HG03039 (cell line): Measurements from ENCODE around the gene ZNF488.

Experiments
- ATAC-seq: cut with Tn5 transposase; IDR thresholded peaks from one replicate; pipeline ENCODE4 v1.9.1; 2021; ENCODE audit warnings: mild to moderate bottlenecking, moderate library complexity; ENCODE audit not compliant: unreplicated experiment

Gene ZNF488

DNA sequence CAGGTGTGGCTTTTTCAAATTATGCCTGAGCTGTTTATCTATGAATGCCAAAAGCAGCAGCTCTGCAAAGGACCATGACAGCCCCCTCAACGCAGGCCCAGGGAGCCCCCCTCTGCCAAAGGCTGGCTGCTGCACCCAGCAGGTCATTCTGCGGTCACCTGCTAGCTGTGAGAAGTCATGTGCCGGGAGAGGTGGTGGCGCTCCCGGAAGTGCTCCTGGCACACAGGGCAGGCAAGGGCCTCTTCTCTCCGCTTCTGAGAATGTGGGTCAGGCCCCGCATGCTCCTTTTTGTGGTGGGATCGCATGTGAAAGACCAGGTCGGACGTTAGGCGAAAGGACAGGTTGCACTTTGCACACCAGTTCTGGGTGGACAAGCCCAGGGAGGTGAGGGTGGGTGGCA is 16.4 kb downstream of the ZNF488 start:
- no peak for ATAC-seq

GRCh38 chr10:47366731-47367460 is 17.2 kb downstream of the ZNF488 start:
- no peak for ATAC-seq

DNA sequence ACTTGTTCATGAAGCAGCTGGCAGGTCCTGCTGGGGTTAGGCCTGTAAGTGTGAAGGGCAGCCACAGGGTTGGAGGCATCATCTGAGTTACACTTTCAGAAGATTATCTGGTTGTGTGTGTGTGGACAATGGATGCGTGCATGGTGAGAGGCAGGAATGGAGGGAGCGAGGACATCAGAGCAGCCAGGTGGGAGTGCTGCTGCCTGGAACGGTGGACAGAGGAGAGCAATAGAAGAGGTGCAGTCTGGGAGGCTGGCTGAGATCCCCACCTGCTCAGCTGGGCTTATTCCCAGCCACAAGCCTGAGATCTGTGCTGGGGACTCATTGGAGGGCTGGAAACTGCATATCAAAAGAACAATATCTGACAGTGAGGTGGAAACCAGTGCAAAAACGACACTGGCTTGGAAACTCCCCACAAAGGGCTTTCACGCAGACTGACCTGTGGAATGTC is 17.9 kb downstream of the ZNF488 start:
- no peak for ATAC-seq

DNA sequence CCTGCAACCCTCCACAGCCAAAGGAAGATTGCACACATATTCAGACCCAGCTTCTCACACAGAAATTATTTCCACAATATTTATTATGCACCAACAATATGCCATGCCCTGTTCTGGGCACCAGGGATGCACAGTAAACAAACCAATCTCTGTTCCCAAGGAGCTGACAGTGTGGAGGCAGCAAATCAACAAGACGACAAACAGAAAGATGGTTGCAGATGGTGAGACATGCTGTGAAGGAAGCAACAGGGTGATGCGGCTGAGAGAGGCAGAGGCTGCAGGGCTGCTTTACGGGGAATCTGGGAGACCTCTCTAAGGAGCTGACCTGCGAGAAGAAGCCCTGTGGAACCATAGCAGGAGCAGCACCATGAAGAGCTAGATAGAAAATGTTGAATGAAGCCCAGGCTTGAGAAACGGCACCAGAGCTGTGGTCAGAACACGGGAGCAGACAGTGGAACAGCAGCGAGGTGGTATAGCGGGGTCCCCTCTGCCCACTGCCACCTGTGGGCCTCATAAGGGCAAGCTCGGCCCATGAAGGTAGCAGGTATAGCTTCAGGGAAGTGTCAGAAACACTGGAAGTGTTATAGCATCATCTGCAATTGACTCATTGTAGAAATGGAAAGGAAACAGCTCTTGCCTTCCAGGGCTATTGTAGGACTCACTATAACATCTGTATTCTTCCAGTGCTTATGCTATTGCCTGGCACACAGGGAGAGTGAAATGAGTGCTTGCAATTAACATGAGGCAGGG is 18.5 kb downstream of the ZNF488 start:
- ATAC-seq: no peak

DNA sequence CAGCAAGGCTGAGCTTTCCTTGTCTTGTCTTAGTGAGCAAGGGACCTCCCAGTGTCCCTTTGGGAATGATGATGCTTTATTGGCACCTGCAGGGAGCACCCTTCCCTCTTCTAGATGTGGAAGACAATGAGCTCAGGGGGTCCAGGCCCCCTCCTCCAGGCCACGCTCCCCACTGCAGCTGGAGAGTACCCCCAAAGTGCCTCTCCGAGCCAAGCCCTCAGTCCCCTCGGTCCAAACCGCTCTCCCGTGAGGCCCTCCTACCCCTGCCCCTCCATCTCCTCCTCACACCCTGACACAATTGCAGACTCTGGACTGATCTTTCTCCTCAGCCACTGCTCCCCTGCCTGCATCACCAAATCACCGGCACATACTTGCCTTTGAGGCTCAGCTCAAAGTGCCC is 19.2 kb downstream of the ZNF488 start:
- no peak for ATAC-seq

DNA sequence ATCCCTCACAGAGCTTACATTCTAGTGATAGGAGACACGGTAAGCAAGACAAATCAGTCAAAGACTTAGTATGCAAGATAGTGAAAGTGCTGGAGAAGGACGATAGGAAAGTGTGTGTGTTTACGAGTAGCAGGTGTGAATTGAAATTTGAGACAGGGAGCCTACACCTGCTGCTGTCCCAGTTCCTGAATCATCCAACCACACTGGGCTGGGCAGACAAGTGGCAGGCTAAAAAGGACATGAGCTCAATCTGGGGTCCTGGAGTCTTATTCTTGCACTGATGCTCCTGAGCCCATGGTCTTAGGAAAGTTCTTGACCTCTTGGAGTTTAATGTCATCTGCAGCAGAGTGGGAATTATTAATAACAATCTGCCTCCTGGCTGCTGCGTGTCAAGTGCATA is 19.7 kb downstream of the ZNF488 start:
- no peak for ATAC-seq

DNA sequence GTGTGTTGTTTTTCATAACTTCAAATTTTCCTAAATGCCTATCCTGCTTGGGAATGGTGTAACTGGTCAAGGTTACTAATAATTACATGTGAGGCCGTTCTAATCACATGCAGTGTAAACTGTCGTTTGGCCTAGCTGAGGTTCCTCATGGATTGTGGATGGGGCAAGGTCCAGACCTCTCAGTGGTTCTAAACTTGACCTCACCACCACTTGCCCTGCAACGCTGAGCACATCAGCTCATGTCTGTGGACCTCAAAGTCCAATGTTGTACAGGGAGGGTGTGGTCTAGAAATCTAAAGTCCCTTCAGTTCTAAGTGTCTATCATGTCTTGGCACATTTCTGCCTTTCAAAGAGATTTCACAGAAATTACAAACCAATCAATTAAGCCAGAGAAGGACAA is 20.3 kb downstream of the ZNF488 start:
- ATAC-seq: no peak

- ATAC-seq: no peak
These were observed 21.9 kb downstream of the ZNF488 start for GRCh38 chr10:47362199-47362598.

GRCh38 chr10:47361293-47361692 is 22.8 kb downstream of the ZNF488 start:
- no peak for ATAC-seq

GRCh38 chr10:47360419-47361040 is 23.6 kb downstream of the ZNF488 start:
- no peak for ATAC-seq

- ATAC-seq: no peak
These were observed 24.3 kb downstream of the ZNF488 start for GRCh38 chr10:47359626-47360418.

DNA sequence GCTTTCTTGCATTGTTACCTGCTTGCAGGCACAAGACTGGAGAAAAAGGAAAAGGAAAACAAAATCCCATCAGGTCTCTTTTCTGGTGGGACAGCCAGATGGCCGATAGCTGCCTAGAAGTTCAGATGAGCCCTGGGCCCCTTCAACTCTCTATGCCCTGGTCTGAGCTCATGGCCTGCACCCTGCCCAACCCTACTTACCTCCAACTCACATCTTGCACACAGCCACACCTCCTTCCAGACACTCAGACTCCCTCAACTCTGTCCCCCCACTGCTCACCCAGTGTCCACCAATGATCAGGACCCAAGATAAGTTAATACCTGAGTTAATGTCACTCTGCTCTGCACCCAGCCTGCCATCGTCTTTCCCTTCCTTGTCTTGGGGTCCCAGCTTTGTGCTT is 25.0 kb downstream of the ZNF488 start:
- no peak for ATAC-seq

DNA sequence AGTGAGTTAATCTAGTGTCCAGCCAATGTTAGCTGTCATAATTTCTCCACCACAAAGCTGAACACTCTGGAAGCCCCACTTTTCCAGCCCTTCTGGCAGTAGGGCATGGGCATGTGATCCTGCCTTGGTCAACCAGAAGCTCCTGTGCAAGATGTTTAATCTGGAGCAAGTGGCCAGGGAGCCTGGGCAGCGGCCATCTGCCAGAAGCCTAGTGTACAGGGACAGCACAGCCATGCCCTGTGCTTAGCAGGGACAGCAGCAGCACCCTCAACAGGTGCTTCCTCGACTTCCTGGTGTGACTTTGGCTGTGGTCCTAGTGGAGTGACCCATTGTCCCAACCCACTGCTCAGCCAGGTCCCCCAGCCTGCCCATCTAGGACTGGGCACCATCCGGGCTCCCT is 25.6 kb downstream of the ZNF488 start:
- ATAC-seq: no peak

- no peak for ATAC-seq
These were observed 26.2 kb downstream of the ZNF488 start for GRCh38 chr10:47357911-47358310.

DNA sequence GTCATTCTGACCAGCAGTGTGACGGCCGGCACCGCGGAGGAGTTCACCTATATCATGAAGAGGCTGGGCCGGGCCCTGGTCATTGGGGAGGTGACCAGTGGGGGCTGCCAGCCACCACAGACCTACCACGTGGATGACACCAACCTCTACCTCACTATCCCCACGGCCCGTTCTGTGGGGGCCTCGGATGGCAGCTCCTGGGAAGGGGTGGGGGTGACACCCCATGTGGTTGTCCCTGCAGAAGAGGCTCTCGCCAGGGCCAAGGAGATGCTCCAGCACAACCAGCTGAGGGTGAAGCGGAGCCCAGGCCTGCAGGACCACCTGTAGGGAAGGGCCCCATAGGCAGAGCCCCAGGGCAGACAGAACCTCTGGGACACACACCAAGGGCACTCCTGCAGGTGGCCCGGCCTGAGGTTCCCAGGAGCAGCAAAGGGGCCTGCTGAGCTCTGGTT is 26.9 kb downstream of the ZNF488 start:
- ATAC-seq: no peak

DNA sequence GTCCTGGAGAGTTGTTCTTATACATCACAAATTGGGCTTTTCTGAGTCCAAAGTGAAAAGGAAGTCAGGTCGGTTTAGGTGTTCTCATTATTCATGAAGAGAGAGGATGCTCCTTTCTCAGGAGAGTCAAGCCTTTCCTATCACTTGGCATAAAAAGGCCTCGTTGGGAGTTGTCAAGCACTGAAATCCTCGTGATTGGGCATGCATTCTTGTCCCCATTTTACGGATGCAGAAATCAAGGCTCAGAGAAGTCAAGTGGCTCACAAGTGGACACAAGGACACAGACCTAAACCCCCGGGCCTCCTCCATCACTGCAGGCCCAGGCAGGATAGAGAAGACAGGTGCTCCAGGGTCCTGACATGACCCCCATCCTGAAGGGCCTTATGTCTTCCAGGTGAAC is 27.4 kb downstream of the ZNF488 start:
- no peak for ATAC-seq

DNA sequence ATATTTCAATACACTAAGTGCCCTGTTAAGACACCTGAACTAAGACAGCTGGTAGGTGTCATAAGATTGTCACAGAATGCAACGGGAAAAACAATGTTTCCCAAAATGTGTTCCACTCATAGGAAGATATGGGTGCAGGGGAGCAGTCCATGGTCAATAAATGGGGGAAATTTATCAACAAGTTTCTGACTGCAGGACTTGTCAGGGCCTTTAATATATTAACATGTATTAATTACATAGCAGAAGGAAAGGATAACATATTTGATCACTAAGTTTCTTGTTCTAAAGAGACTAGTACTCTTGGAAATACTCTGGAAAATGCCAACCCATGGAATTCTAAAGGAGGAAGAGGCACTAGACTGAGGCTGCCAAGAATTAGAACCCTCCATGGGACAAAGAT is 29.2 kb downstream of the ZNF488 start:
- no peak for ATAC-seq

- no peak for ATAC-seq
These were observed 29.9 kb downstream of the ZNF488 start for GRCh38 chr10:47354165-47354564.

DNA sequence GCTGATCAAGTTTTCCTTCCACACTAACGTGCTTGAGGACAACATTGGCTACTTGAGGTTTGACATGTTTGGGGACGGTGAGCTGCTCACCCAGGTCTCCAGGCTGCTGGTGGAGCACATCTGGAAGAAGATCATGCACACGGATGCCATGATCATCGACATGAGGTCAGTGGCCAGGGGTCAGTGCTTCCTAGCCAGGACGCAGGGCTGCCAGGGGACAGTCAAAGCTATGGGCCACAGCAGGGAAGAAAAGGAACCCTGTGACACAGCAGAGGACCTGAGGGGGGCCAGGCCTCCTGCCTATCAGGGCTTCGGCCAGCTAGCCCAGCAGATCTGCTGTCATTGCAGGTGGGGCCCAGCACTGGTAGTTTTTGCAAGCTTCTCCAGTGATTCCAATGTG is 30.7 kb downstream of the ZNF488 start:
- ATAC-seq: no peak

GRCh38 chr10:47351899-47352815 is 31.9 kb downstream of the ZNF488 start:
- no peak for ATAC-seq
